ENCODE results near the gene USP38.

USP38 gene

GRCh38 chr4:143270256-143270838, 85.6 kb downstream of the USP38 start:
- DNase-seq (ENCODE audit: low spot score): no peak

Data from hematopoietic multipotent progenitor cell treated with erythropoietin and hydrocortisone succinate and interleukin-3 and kit ligand, for 15 days (in vitro differentiated cells).